ENCODE measurements around the gene SNX15. TPM values are rescaled to one million over a fixed set of nuclear protein-coding genes. Genes with fewer than 3 reads are reported as not detected.

The SNX15 gene
- total RNA-seq, 1 donor from 2014 or later: 21.6 TPM

GRCh38 chr11:65043881-65044501 is 16.8 kb downstream of the SNX15 start:
- H3K27me3 ChIP-seq (ENCODE audit: control insufficient read depth, insufficient read depth, low read length): peaks cover 2% of the 10 kb centered on the region
- peaks cover 3% of the 10 kb centered on the region for H3K36me3 ChIP-seq (ENCODE audit: control insufficient read depth, insufficient read depth, low read length)
- H3K4me3 ChIP-seq (ENCODE audit: low read depth, low read length): no peak overlapping the region
- DNase-seq (ENCODE audit: low read depth): no peak
- TF ChIP-seq, protein P1, sequence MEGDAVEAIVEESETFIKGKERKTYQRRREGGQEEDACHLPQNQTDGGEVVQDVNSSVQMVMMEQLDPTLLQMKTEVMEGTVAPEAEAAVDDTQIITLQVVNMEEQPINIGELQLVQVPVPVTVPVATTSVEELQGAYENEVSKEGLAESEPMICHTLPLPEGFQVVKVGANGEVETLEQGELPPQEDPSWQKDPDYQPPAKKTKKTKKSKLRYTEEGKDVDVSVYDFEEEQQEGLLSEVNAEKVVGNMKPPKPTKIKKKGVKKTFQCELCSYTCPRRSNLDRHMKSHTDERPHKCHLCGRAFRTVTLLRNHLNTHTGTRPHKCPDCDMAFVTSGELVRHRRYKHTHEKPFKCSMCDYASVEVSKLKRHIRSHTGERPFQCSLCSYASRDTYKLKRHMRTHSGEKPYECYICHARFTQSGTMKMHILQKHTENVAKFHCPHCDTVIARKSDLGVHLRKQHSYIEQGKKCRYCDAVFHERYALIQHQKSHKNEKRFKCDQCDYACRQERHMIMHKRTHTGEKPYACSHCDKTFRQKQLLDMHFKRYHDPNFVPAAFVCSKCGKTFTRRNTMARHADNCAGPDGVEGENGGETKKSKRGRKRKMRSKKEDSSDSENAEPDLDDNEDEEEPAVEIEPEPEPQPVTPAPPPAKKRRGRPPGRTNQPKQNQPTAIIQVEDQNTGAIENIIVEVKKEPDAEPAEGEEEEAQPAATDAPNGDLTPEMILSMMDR (IDR thresholded peaks at IDR 0.05; ENCODE audit: insufficient read depth, low read length, poor library complexity, severe bottlenecking): no peak

DNA sequence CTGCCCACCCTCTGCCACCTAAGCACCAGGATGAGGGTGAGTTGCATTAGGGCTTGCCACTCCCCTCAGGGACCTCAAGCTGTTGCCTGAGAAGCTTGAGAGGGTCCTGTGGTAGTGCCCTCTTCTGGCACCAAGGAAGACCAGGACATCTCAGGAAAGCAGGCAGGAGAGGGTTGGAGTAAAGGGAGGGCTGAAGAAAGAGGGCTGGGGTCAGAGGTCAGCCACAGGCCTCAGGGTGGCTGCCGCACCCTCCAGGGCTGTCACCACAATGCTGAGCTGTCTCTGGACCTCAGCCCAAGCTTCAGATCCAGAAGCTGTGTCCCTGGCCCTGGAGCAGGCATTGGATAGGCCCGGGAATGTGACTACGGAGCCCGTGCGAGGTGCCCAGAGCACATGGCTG is 17.8 kb downstream of the SNX15 start:
- no peak for DNase-seq (ENCODE audit: low read depth)
- Histone ChIP-seq H3K36me3 (ENCODE audit: control insufficient read depth, insufficient read depth, low read length) (peaks cover 3% of the 10 kb centered on the region), H3K4me3 (ENCODE audit: low read depth, low read length) (no peak overlapping the region), H3K27me3 (ENCODE audit: control insufficient read depth, insufficient read depth, low read length) (peaks cover 2% of the 10 kb centered on the region)
- TF ChIP-seq, protein P1 (IDR thresholded peaks at IDR 0.05; ENCODE audit: insufficient read depth, low read length, poor library complexity, severe bottlenecking): no peak

DNA sequence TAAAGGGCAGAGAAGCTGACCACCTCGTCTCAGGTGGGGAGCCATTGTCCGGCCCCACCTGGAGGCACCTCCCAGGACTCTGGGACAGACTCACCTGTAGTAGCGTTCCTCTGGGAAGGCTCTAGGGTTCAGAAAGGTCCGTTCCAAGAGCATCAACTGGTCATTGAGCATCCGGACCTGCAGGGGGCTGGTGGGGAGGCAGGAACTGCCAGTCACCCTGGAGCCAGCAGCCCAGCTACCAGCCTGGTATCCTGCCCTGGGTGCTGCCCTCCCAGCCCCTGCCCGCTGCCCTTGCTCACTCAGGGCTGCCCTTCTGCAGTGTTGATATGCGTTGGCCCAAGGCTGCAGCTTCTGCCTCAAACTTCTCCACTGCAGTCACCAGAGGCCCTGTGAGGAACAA is 18.5 kb downstream of the SNX15 start:
- TF ChIP-seq, protein P1 (IDR thresholded peaks at IDR 0.05; ENCODE audit: insufficient read depth, low read length, poor library complexity, severe bottlenecking): no peak
- no peak for DNase-seq (ENCODE audit: low read depth)
- Histone ChIP-seq H3K36me3 (ENCODE audit: control insufficient read depth, insufficient read depth, low read length) (peaks cover 3% of the 10 kb centered on the region), H3K4me3 (ENCODE audit: low read depth, low read length) (no peak overlapping the region), H3K27me3 (ENCODE audit: control insufficient read depth, insufficient read depth, low read length) (peaks cover 2% of the 10 kb centered on the region)

GRCh38 chr11:65047581-65048422 is 20.6 kb downstream of the SNX15 start:
- H3K36me3 ChIP-seq (ENCODE audit: control insufficient read depth, insufficient read depth, low read length): peaks cover 3% of the 10 kb centered on the region
- H3K4me3 ChIP-seq (ENCODE audit: low read depth, low read length): peak overlapping the region; percentile 32
- DNase-seq (ENCODE audit: low read depth): no peak
- TF ChIP-seq, protein P1 (IDR thresholded peaks at IDR 0.05; ENCODE audit: insufficient read depth, low read length, poor library complexity, severe bottlenecking): no peak
- H3K27me3 ChIP-seq (ENCODE audit: control insufficient read depth, insufficient read depth, low read length): peaks cover 3% of the 10 kb centered on the region

- TF ChIP-seq, protein P1 (IDR thresholded peaks at IDR 0.05; ENCODE audit: insufficient read depth, low read length, poor library complexity, severe bottlenecking): no peak
- no peaks in the 10 kb centered on the region for H3K36me3 ChIP-seq (ENCODE audit: control insufficient read depth, insufficient read depth, low read length)
- no peak overlapping the region for H3K4me3 ChIP-seq (ENCODE audit: low read depth, low read length)
- DNase-seq (ENCODE audit: low read depth): no peak
- peaks cover 8% of the 10 kb centered on the region for H3K27me3 ChIP-seq (ENCODE audit: control insufficient read depth, insufficient read depth, low read length)
These were observed 24.2 kb downstream of the SNX15 start for GRCh38 chr11:65051398-65051858.

Data from kidney epithelial cell (primary cell).